ENCODE measurements around the gene MED29. TPM values are rescaled to one million over a fixed set of nuclear protein-coding genes. Genes with fewer than 3 reads are reported as not detected.
"Not testable (repeated sequence)": the region's sequence is repeated elsewhere in the genome, so short reads cannot be mapped to it uniquely, and the experiment has no call there.

The MED29 gene
- total RNA-seq, 1 donor from 2014 or later: 39.2 TPM

GRCh38 chr19:39372047-39372802 is 19.0 kb upstream of the MED29 start:
- DNase-seq (ENCODE audit: low spot score in 2 of 2, unreplicated experiment in 2 of 2): no peak
- Mint-ChIP-seq H3K4me3 (no peak overlapping the region), H3K36me3 (peaks cover 37% of the 10 kb centered on the region), H3K9me3 (no peaks in the 10 kb centered on the region), H3K4me1 (no peaks in the 10 kb centered on the region), H3K27ac (peak overlapping the region; percentile 70), H3K27me3 (ENCODE audit: low read depth) (no peaks in the 10 kb centered on the region)
- TF ChIP-seq CTCF (IDR thresholded peaks at IDR 0.05; ENCODE audit: unreplicated experiment): no peak

- no peak for TF ChIP-seq CTCF (IDR thresholded peaks at IDR 0.05; ENCODE audit: unreplicated experiment)
- DNase-seq (ENCODE audit: low spot score in 2 of 2, unreplicated experiment in 2 of 2): no peak
- Mint-ChIP-seq H3K4me3 (no peak overlapping the region), H3K27ac (peak overlapping the region; percentile 70), H3K9me3 (no peaks in the 10 kb centered on the region), H3K27me3 (ENCODE audit: low read depth) (no peaks in the 10 kb centered on the region), H3K36me3 (peaks cover 37% of the 10 kb centered on the region), H3K4me1 (no peaks in the 10 kb centered on the region)
These were observed 18.2 kb upstream of the MED29 start for GRCh38 chr19:39372941-39373340.

GRCh38 chr19:39375929-39376328 is 15.2 kb upstream of the MED29 start:
- no peak for DNase-seq (ENCODE audit: low spot score in 2 of 2, unreplicated experiment in 2 of 2)
- Mint-ChIP-seq H3K36me3 (peaks cover 32% of the 10 kb centered on the region), H3K27ac (no peak overlapping the region), H3K9me3 (no peaks in the 10 kb centered on the region), H3K4me3 (no peak overlapping the region), H3K4me1 (no peaks in the 10 kb centered on the region), H3K27me3 (ENCODE audit: low read depth) (no peaks in the 10 kb centered on the region)
- no peak for TF ChIP-seq CTCF (IDR thresholded peaks at IDR 0.05; ENCODE audit: unreplicated experiment)

- H3K27ac Mint-ChIP-seq: no peak overlapping the region
- no peaks in the 10 kb centered on the region for H3K27me3 Mint-ChIP-seq (ENCODE audit: low read depth)
- peaks cover 35% of the 10 kb centered on the region for H3K36me3 Mint-ChIP-seq
- TF ChIP-seq CTCF (IDR thresholded peaks at IDR 0.05; ENCODE audit: unreplicated experiment): no peak
- no peak overlapping the region for H3K4me3 Mint-ChIP-seq
- DNase-seq (ENCODE audit: low spot score in 2 of 2, unreplicated experiment in 2 of 2): no peak
- no peaks in the 10 kb centered on the region for H3K9me3 Mint-ChIP-seq
- no peaks in the 10 kb centered on the region for H3K4me1 Mint-ChIP-seq
These were observed 13.5 kb upstream of the MED29 start for GRCh38 chr19:39377373-39378362.

- peaks cover 37% of the 10 kb centered on the region for H3K36me3 Mint-ChIP-seq
These were observed 11.8 kb upstream of the MED29 start for GRCh38 chr19:39379366-39379765.

More at GRCh38 chr19:39379366-39379765, 11.8 kb upstream of the MED29 start:
- H3K4me1 Mint-ChIP-seq; H3K9me3 Mint-ChIP-seq; DNase-seq (ENCODE audit: low spot score in 2 of 2, unreplicated experiment in 2 of 2); H3K27ac Mint-ChIP-seq; H3K4me3 Mint-ChIP-seq; H3K27me3 Mint-ChIP-seq (ENCODE audit: low read depth): not testable (repeated sequence)
